NK-92 (cell line): ENCODE measurements around the gene SLC18A3.

Experiments
- DNase-seq: peaks from one replicate; lab custom pipeline; 2025; ENCODE audit not compliant: unreplicated experiment; lab: John Stamatoyannopoulos, UW

Gene SLC18A3

DNA sequence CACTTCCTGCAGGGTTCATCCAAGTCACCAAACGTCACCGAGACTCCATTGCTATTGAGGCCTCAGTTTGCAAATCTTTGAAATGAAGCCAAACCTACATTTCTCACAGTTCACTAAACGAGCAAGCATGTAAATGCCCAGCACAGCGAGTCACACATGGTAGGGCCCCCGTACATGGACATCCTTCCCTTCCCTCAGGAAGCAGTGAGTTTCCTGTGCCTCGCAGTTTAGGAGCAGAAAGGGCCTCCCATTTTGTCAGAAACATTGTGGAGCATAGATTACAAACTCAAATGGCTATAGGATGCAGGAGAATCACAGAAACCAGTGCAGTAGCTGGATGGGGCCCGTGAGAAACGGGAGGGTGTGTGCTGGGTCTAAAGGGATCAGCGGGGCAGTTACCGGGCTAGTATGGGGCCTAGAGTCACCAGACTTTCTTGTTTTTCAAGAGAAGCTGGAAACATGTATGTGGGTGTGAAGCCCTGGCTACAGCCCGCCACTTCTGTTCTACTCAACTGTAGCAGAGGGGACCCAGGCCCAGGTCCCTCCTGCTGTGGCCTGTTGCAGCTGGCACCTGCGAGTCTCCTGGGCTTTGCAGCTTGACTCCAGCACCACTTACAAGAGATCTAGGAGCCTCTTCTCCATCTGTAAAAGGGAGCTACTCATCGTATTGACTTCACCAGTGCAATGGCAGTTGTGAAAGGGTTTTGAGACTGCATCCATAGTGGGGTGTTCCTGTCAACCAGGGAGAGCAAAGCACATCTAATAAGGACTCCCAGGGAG lies 14.2 kb upstream of the SLC18A3 start:
- DNase-seq: no peak

DNA sequence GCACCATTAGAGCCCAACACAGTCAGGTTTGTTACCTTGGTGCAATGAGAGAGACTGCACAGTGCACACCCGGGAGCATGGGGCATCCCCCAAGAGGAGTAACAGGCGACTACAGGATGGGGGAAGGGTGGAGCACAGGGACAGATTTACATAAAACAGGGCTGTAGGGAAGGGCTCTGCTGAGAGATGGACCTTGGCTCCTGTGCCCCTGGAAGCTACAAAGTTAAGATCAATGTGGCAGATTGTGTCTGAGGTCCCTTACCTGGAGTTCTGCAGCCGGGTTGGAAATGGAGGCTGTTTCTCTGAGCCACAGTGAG lies 13.7 kb upstream of the SLC18A3 start:
- no peak for DNase-seq

DNA sequence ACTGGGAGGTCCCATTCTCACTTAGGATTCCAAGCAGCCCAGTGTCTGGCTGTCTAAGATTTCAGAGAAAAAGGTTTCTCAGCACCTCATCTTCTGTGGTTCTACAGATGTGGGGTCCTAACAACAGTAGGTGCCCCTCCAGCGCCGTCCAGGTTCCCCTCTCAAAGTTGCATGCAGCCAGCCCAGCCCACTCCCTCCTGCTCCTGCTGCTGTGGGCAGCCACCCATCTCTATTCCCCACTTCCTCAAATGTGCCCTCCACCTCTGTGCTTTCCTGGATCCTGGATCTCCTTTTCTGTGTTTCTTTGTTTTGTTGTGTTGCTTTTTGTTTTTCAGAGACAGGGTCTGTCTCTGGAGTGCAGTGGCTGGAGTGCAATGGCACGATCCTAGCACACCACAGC lies 13.3 kb upstream of the SLC18A3 start:
- no peak for DNase-seq

- no peak for DNase-seq
Measured at GRCh38 chr10:49597426-49598163, 12.5 kb upstream of the SLC18A3 start.

GRCh38 chr10:49598164-49598856 lies 11.8 kb upstream of the SLC18A3 start:
- no peak for DNase-seq

DNA sequence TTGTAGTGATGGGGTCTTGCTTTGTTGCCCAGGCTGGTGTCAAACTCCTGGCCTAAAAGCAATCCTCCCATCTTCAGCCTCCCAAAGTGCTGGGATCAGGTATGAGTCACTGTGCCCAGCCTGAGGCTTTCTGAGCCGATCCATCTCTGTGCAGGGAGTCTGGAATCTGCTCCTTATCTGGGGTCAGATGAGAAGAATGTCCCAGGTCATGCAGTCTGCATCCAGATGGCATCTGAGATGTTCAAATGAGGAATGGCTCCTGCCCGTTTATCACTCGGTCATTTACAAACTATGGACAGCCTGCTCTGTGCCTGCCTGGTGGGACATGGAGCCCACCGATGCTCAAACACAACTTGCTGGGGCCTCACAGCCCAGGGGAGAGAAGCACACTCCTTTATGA lies 11.1 kb upstream of the SLC18A3 start:
- no peak for DNase-seq

GRCh38 chr10:49599546-49599945 lies 10.6 kb upstream of the SLC18A3 start:
- DNase-seq: no peak

- no peak for DNase-seq
Measured at GRCh38 chr10:49600046-49600445, 10.1 kb upstream of the SLC18A3 start.

DNA sequence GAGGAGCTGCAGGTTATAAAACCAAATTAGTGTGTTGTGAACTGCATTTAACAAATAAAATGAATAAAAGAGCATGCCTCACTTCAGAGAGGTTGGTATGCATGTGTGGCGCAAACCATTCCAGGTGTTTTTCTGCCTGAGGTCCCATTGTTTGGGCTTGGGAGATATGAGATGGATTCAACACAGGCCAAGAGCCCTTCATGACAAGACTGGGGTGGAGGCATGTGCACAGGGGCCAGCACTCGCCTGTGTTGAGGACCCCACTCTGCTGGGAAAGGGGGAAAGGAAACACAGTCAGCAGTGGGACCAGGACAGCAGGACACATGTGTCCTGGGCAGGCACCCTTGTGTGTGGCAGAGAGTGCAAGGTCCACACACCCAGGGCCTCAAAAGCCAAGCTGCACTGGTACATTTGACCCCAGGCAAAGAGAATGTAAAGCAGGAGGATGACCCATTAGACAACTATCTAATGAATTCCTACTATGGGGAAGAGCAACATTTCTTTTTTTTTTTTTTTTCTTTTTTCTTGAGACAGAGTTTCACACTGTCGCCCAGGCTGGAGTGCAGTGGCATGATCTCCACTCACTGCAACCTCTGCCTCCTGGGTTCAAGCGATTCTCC lies 9.2 kb upstream of the SLC18A3 start:
- no peak for DNase-seq

DNA sequence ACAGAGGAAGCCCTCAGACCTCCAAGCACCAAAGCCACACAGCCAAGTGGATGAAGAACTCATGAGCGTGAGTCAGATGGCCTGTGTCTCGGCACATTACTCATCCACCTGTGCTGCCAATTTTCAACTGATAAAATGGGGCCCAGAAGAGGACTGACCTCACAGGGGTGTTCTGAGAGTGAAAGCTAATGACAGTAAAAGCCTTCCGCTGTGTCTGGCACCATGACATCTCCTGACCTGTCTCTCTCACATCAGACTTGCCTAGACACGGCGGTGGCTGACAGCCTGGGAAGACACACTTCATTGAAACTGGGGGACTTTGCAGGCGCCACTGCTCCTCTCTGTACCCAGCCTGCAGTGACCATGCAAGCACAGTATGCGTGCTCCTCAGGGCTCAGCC lies 8.3 kb upstream of the SLC18A3 start:
- DNase-seq: no peak

DNA sequence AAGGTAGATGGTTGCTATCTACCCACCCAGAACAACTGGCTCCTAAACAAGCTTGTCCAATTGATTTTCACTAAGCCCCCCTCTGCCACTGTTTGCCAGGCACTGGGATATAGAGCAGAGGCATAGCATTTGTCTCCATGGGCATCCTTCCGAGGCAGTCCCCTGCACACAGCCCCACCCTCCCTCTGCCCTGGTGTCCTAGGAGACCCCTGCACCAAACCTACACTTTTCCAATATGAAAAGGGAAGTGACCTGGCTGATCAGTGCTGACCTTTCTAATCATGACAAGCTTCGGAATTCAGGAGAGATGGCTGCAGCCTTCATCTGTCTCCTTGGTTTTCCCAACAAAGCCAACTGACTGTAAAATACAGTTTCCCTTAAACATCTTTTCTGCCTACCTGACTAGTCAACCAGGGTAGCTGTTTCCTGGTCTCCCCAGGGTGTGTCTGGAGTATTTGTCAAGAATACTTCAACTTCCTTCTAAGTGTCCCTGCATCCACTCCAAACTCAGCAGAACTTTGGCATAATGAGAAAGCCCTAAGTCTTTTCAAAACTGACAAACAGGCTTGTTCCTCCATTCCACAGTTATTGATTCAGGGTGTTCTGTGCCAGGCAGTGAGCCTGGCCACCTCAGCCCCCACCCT lies 7.6 kb upstream of the SLC18A3 start:
- DNase-seq: no peak

- DNase-seq: no peak
Measured at GRCh38 chr10:49605216-49605938, 4.7 kb upstream of the SLC18A3 start.

DNA sequence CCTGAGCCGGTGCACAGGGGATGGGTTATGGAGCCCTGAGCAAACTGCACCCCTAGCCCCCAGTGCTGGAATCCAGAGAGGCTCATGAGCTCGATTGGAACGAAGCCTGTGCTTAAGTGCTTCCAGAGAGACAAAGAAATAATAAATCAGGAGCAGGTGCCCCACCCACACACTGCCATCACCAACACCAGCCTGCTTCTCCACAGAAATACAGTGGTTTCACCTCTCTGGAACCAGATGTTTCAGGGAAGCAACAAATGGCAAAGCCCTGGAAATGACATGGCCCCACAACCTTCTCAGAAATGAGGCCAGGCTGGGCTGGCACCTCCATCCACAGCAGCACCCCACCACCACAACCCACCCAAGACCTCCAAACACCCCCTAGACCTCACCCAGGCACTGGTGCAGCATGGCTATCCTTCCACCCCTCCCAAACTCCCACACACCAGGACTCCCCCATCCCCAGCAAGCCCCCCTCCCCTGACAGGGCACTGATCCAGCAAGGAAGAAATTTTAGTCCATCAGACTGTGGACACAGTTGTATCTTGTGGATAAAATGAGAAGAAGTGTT lies 4.1 kb upstream of the SLC18A3 start:
- no peak for DNase-seq

DNA sequence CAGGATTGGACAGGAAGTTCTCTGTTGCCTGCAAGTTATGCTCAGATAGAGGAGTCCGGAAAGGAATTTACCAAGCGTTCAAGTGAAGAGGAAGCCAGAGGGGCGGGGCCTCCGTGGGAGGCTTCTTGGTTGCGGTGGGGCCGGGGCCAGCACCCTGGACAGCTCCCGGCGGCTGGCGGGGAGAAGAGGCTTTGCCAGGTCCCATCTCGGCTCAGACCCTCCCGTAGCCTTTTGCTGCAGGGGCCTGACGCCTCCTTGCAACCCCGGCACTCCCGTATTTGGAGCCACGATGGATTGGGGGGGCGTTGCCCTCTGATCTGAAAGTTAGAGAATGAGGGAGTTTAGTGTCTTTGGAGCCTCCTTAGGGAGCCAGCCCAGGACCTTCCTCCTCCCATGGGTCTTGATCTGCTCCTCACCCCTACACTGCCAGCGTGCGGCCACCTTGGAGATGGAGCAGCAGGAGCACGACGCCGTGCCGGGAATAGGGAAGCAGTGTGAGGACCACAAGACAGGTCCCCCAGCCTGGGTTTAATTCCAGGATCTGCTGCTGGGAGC lies 3.1 kb upstream of the SLC18A3 start:
- no peak for DNase-seq

- no peak for DNase-seq
Measured at GRCh38 chr10:49608166-49609005, 1.7 kb upstream of the SLC18A3 start.

DNA sequence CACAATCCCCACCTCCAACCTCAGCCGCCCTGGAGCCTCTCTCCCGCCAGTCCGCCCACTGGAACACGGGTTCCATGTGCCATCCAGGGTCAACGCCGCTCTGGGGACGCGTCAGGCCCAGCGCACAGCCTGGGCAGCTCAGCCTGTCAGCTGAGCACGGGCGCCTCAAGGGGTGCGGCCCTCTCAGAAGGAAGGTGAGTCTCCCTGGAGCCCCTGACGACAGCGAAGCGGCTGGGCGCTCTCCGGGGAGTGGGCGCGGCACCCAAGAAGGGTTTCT lies 1.2 kb upstream of the SLC18A3 start:
- DNase-seq: no peak

DNA sequence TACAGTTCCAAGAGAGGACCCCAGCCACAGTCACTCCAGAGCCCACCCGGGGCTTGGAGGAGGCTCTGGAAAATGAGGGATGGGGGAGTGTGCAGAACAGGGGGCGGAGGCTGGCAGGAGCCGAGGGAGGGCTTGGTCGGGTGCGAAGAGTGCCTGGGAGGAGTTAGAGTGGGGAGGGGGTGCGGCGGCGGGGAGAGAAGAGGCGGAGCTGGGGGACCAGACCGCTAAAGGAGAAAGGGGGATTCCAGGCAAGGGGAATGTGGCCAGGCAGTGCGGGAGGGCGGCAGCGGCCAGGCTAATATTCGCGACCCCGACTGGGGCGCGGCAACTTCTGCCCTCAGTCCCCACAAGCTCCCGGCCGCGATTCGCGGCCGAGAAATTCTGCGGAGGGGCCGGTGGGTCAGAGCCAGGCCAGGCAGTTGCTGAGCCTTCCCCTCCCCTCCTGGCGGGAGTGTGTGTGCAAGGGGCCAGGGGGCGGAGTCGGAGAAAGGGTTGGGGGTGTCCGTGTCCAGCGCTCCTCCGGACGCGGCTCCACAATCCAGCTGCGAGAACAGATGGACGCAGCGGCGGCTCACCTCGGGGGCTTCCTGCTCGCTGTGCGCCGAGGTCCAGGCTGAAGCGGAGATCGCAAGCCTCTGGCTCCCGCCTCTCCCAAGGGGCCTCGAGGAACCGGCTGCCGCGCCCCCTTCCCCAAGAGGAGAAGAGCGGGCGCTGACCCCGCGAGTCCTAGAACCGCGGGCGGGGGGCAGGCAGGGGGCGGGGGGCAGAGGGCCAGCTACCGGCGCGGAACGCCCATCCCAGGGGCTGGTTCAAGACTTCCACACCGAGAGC lies 612 bp upstream of the SLC18A3 start:
- no peak for DNase-seq

- DNase-seq: no peak
Measured at GRCh38 chr10:49610458-49611165, 502 bp downstream of the SLC18A3 start.
